IMR-90 (cell line): ENCODE measurements around the gene NMRAL1. TPM values are rescaled to one million over a fixed set of nuclear protein-coding genes. Genes with fewer than 3 reads are reported as not detected.

ENCODE experiments used
- ATAC-seq: fragments of 200-7000 bp; cut with Tn5 transposase; 2 replicates; pipeline ENCODE4 v1.9.1; 2020; ENCODE audit warnings: low read depth, mild to moderate bottlenecking, moderate library complexity
- BruUV-seq: library from RNA; stranded (reverse); fragments of 400-500 nt; replicated peaks from 2 replicates; lab custom pipeline; 2021; lab: Mats Ljungman, UMichigan
- CTCF ChIA-PET: fragments of 300-600 bp; formaldehyde crosslinking; extraction: SDS; loops from one replicate; lab custom pipeline; 2021; ENCODE audit warnings: antibody characterized with exemption; lab: Yijun Ruan, JAX
- POLR2A ChIA-PET: fragments of 300-600 bp; sonication (Branson Sonifier 250); formaldehyde crosslinking; loops from one replicate; lab custom pipeline; 2022; ENCODE audit warnings: antibody characterized with exemption; ENCODE audit not compliant: unreplicated experiment; lab: Charles Lee
- DNase-seq: peaks from one replicate; pipeline ENCODE4 v3.0.0; 2013
- H2AFZ ChIP-seq: replicated peaks from 2 replicates; pipeline ENCODE3; 2013; ENCODE audit warnings: low read length, mild to moderate bottlenecking; ENCODE audit not compliant: poor library complexity
- H2AK5ac ChIP-seq: 2 replicates; pipeline ENCODE4 v1.6.1; 2013; ENCODE audit warnings: low read depth, low read length, inconsistent platforms
- H2AK9ac ChIP-seq: replicated peaks from 2 replicates; pipeline ENCODE3; 2013; ENCODE audit warnings: mild to moderate bottlenecking, low read depth, low read length, moderate library complexity; ENCODE audit not compliant: poor library complexity
- H2BK120ac ChIP-seq: 2 replicates; pipeline ENCODE4 v1.6.1; 2013; ENCODE audit warnings: low read depth, low read length, inconsistent platforms
- H2BK15ac ChIP-seq: 3 replicates; pipeline ENCODE4 v1.6.1; 2013; ENCODE audit warnings: low read depth, low read length, inconsistent platforms
- H2BK20ac ChIP-seq: 2 replicates; pipeline ENCODE4 v1.6.1; 2013; ENCODE audit warnings: low read depth, mild to moderate bottlenecking, inconsistent platforms, low read length, moderate library complexity
- H2BK5ac ChIP-seq: 2 replicates; pipeline ENCODE4 v1.6.1; 2013; ENCODE audit warnings: mild to moderate bottlenecking, low read depth, low read length, inconsistent platforms; ENCODE audit not compliant: poor library complexity, severe bottlenecking
- H3K14ac ChIP-seq: replicated peaks from 2 replicates; pipeline ENCODE4 v1.6.1; 2013; ENCODE audit warnings: low read depth, low read length, inconsistent platforms
- H3K18ac ChIP-seq: 2 replicates; pipeline ENCODE4 v1.6.1; 2013; ENCODE audit warnings: low read depth, low read length, control low read depth
- H3K23ac ChIP-seq: 2 replicates; pipeline ENCODE4 v1.6.1; 2013; ENCODE audit warnings: low read depth, low read length, inconsistent platforms
- H3K27ac ChIP-seq: 2 replicates; pipeline ENCODE4 v1.5.1; 2013; ENCODE audit warnings: mild to moderate bottlenecking, control low read depth, low read length; ENCODE audit not compliant: insufficient read depth
- H3K27me3 ChIP-seq: 2 replicates; pipeline ENCODE4 v1.6.1; 2013; ENCODE audit warnings: low read length; ENCODE audit not compliant: control insufficient read depth, insufficient read depth
- H3K36me3 ChIP-seq: 2 replicates; pipeline ENCODE4 v1.6.1; 2013; ENCODE audit warnings: low read length, mixed read lengths; ENCODE audit not compliant: control insufficient read depth, insufficient read depth
- H3K4ac ChIP-seq: 2 replicates; pipeline ENCODE4 v1.6.1; 2013; ENCODE audit warnings: low read depth, low read length, inconsistent platforms
- H3K4me1 ChIP-seq: 2 replicates; pipeline ENCODE4 v1.6.1; 2013; ENCODE audit warnings: low read length, mixed read lengths; ENCODE audit not compliant: control insufficient read depth, insufficient read depth
- H3K4me2 ChIP-seq: 2 replicates; pipeline ENCODE4 v1.6.1; 2013; ENCODE audit warnings: low read depth, mild to moderate bottlenecking, control low read depth, low read length, moderate library complexity
- H3K4me3 ChIP-seq: 2 replicates; pipeline ENCODE4 v1.5.1; 2013; ENCODE audit warnings: low read depth, mild to moderate bottlenecking, control low read depth, low read length, moderate library complexity; ENCODE audit not compliant: insufficient read depth
- H3K56ac ChIP-seq: 2 replicates; pipeline ENCODE4 v1.6.1; 2013; ENCODE audit warnings: low read length, inconsistent platforms; ENCODE audit not compliant: insufficient read depth; ENCODE audit errors: extremely low read depth
- H3K79me1 ChIP-seq, 2 experiments: 2 replicates each; pipeline ENCODE4 v1.6.1; 2013; ENCODE audit warnings: low read length in 2 of 2, inconsistent platforms in 1 of 2, low read depth in 1 of 2
- H3K9ac ChIP-seq: 2 replicates; pipeline ENCODE4 v1.6.1; 2013; ENCODE audit warnings: low read depth, low read length, control low read depth
- H3K9me1 ChIP-seq: 2 replicates; pipeline ENCODE4 v1.6.1; 2013; ENCODE audit warnings: low read length, inconsistent platforms; ENCODE audit not compliant: insufficient read depth
- H3K9me3 ChIP-seq: 2 replicates; pipeline ENCODE4 v1.6.1; 2013; ENCODE audit warnings: low read length; ENCODE audit not compliant: control insufficient read depth, insufficient read depth
- H4K20me1 ChIP-seq: 2 replicates; pipeline ENCODE4 v1.6.1; 2013; ENCODE audit warnings: low read length, inconsistent platforms; ENCODE audit not compliant: insufficient read depth
- H4K5ac ChIP-seq: 2 replicates; pipeline ENCODE4 v1.6.1; 2013; ENCODE audit warnings: mild to moderate bottlenecking, low read depth, low read length, control low read depth
- H4K8ac ChIP-seq, 2 experiments: 2 replicates each; pipeline ENCODE4 v1.6.1; 2013; ENCODE audit warnings: low read depth in 2 of 2, low read length in 2 of 2, control low read depth in 1 of 2, inconsistent platforms in 1 of 2
- H4K91ac ChIP-seq: 2 replicates; pipeline ENCODE4 v1.6.1; 2013; ENCODE audit warnings: low read depth, low read length, inconsistent platforms; ENCODE audit not compliant: insufficient read depth
- MAZ ChIP-seq: IDR thresholded peaks from 2 replicates; pipeline ENCODE4 v1.6.1; 2012; ENCODE audit warnings: low read depth, mild to moderate bottlenecking, low read length, improper control_type of control experiment, moderate library complexity, borderline replicate concordance
- USF2 ChIP-seq: fragments of 150-350 bp; IDR thresholded peaks from 2 replicates; pipeline ENCODE4 v1.6.1; 2017; ENCODE audit warnings: mild to moderate bottlenecking, antibody characterized with exemption, low read length, low read depth
- WGBS, 2 experiments: methylation state at CpG; one replicate each; pipeline versions ENCODE4 v1.1.5 to v1.1.7; 2013; ENCODE audit warnings: missing lambda C conversion rate in 2 of 2; ENCODE audit not compliant: insufficient read length in 1 of 2; ENCODE audit errors: extremely low coverage in 2 of 2; 5-methylcytosine and 5-hydroxymethylcytosine counted together
- dilution Hi-C: fragments of 300-500 bp; cut with HindIII; formaldehyde crosslinking; loops from one replicate; pipeline ENCODE4 v1.14.3; 2018; ENCODE audit warnings: low sequenced_read_pairs; ENCODE audit not compliant: unreplicated experiment
- in situ Hi-C: fragments of 300-500 bp; cut with MboI; formaldehyde crosslinking; loops from 3 replicates; pipeline ENCODE4 v1.14.3; 2019; ENCODE audit warnings: low sequenced_read_pairs, inconsistent platforms, mixed read lengths
- intact Hi-C: fragments of 100-400 bp; cut with micrococcal nuclease; formaldehyde crosslinking; loops from 2 replicates; pipeline ENCODE4 v1.10.0; 2022
- polyA plus RNA-seq, 3 experiments: library from polyadenylated mRNA; depleted of rRNA; stranded (reverse); fragments of >200 nt; gene quantifications; 2 replicates each; pipeline ENCODE4 v1.2.3, GENCODE V29; 2012; ENCODE audit warnings: low replicate concordance in 1 of 3
- total RNA-seq: library from RNA; depleted of rRNA; stranded (reverse); fragments of >200 nt; gene quantifications from 2 replicates; pipeline ENCODE4 v1.2.3, GENCODE V29; 2012
- TF ChIP-seq, protein P1 (sequence below): fragments of 150-350 bp; IDR thresholded peaks from 2 replicates; pipeline ENCODE4 v1.6.1; 2016; ENCODE audit warnings: low read depth, mild to moderate bottlenecking, low read length, moderate library complexity, borderline replicate concordance

Gene NMRAL1
- total and polyA plus RNA-seq, 2 of the 4 experiments (the other 2 are of a cell fraction), result 48.6 to 67.6 TPM

- Histone ChIP-seq H2BK20ac (no peak overlapping the region), H2BK120ac (no peak overlapping the region), H3K23ac (no peak overlapping the region), H3K4ac (no peak overlapping the region), H3K18ac (no peak overlapping the region), H2BK15ac (no peak overlapping the region), H4K8ac (no peak overlapping the region), H3K4me3 (no peak overlapping the region), H3K9me3 (no peaks in the 10 kb centered on the region), H3K36me3 (peaks cover 41% of the 10 kb centered on the region), H4K20me1 (peaks cover 16% of the 10 kb centered on the region; the same call in 1 of the 2 replicates), H2AK9ac (no peak overlapping the region), H3K79me1 (peaks cover 15 to 30% of the 10 kb centered on the region in 2 experiments), H2AFZ (no peak overlapping the region), H3K27ac (no peak overlapping the region), H3K4me2 (no peak overlapping the region), H2AK5ac (no peak overlapping the region), H3K9ac (no peak overlapping the region), H3K9me1 (no peaks in the 10 kb centered on the region), H3K56ac (no peak overlapping the region), H4K5ac (no peak overlapping the region), H3K14ac (no peak overlapping the region), H3K4me1 (no peaks in the 10 kb centered on the region), H3K27me3 (no peaks in the 10 kb centered on the region), H2BK5ac (no peak overlapping the region), H4K91ac (no peak overlapping the region)
- CTCF ChIA-PET, result no interaction called here
- no peak for DNase-seq
- in situ Hi-C loops, result loop anchor here (5.0 to 25.0 kb wide), 2 partner anchors 33 to 448 kb away; partner anchors contain the start of gene SEC14L5
- intact Hi-C loops, result loop anchor here (10.0 kb wide), 1 partner anchor 440 kb away; the partner anchor contains the start of gene SEC14L5
- TF ChIP-seq, protein P1, sequence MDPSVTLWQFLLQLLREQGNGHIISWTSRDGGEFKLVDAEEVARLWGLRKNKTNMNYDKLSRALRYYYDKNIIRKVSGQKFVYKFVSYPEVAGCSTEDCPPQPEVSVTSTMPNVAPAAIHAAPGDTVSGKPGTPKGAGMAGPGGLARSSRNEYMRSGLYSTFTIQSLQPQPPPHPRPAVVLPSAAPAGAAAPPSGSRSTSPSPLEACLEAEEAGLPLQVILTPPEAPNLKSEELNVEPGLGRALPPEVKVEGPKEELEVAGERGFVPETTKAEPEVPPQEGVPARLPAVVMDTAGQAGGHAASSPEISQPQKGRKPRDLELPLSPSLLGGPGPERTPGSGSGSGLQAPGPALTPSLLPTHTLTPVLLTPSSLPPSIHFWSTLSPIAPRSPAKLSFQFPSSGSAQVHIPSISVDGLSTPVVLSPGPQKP, result no peak
- no peak for TF ChIP-seq USF2
- no peak for TF ChIP-seq MAZ
- WGBS, 2 experiments, result 80% methylated on average over 1 of the region's 7 CpGs; no CpG with 5 or more reads in 1 of the 2 experiments
- no TSS peak for BruUV-seq
- POLR2A ChIA-PET, result no interaction called here
- dilution Hi-C loops, result no loop called here
- ATAC-seq, result no peak
Observed at GRCh38 chr16:4514606-4515005, 40.2 kb upstream of the NMRAL1 start.
